Breast epithelium (tissue), 3 donors: ENCODE measurements around the gene TMEM170A.

Source experiments
- CTCF ChIP-seq, 3 donors: fragments of 450-650 bp; IDR thresholded peaks; one replicate each; pipeline ENCODE4 v1.5.1; 2016 to 2017; ENCODE audit warnings: antibody characterized with exemption in 3 of 3, mild to moderate bottlenecking in 3 of 3, moderate library complexity in 3 of 3
- POLR2A ChIP-seq: fragments of 450-650 bp; IDR thresholded peaks from one replicate; pipeline ENCODE4 v1.6.1; 2016; ENCODE audit warnings: antibody characterized with exemption, mild to moderate bottlenecking, moderate library complexity
- POLR2AphosphoS5 ChIP-seq, 3 donors: sonication (generic); formaldehyde crosslinking; IDR thresholded peaks; one replicate each; pipeline ENCODE4 v1.6.1; 2017; ENCODE audit warnings: antibody characterized with exemption in 3 of 3

DNA sequence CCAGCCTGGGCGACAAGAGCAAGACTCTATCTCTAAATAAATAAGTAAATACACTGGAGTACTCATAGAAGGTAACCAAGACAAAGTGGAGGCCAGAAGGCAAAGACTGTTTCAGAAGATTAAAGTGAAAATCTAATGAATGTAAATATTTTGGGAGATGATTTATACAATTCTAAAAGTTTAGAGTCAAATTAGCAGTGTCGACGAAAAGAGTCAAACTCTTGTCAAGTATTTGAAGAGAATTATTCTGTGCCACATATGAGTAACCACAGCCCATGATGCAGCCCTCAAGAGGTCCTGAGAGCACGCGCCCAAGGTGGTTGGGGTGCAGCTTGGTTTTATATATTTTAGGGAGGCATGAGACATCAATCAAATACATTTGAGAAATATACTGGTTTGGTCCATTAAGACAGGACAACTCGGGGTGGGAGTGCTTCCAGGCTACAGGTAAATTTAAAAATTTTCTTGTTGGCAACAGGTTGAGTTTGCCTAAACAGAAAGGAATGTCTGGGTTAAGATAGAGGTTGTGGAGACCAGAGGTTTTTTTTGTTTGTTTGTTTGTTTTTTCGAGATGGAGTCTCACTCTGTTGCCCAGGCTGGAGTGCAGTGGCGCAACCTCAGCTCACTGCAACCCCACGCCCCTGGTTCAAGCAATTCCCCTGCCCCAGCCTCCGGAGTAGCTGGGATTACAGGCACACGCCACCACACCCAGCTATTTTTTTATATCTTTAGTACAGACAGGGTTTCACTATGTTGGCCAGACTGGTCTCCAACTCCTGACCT lies 34.7 kb downstream of the TMEM170A start:
- no peak for TF ChIP-seq CTCF (IDR thresholded peaks at IDR 0.05)
- no peak for TF ChIP-seq POLR2A
- TF ChIP-seq POLR2AphosphoS5 (IDR thresholded peaks at IDR 0.05), result no peak
